Stimulated activated naive CD8-positive, alpha-beta T cell treated with anti-CD3 and anti-CD28 coated beads, Interleukin-15, Interleukin-2, amounts not matched to agents 100 ng/mL and 50 ng/mL, for 24 hours (primary cell): ENCODE results near the gene KLF16.

ENCODE experiments used
- H3K27ac Mint-ChIP-seq: one replicate; pipeline ENCODE4 v1.8.0; 2021; ENCODE audit warnings: mild to moderate bottlenecking, mixed read lengths
- H3K27me3 Mint-ChIP-seq: one replicate; pipeline ENCODE4 v1.8.0; 2021; ENCODE audit warnings: mixed read lengths
- H3K36me3 Mint-ChIP-seq: one replicate; pipeline ENCODE4 v1.8.0; 2021; ENCODE audit warnings: low read depth, mixed read lengths
- H3K4me1 Mint-ChIP-seq: one replicate; pipeline ENCODE4 v1.8.0; 2021; ENCODE audit warnings: low read depth, mixed read lengths
- H3K4me3 Mint-ChIP-seq: one replicate; pipeline ENCODE4 v1.8.0; 2021; ENCODE audit warnings: mild to moderate bottlenecking, mixed read lengths
- H3K9me3 Mint-ChIP-seq: one replicate; pipeline ENCODE4 v1.8.0; 2021; ENCODE audit warnings: mixed read lengths

Gene KLF16

GRCh38 chr19:1865172-1866010 is 2.0 kb upstream of the KLF16 start:
- Mint-ChIP-seq H3K27ac (peak overlapping the region; percentile 83), H3K4me1 (peaks cover 22% of the 10 kb centered on the region)

GRCh38 chr19:1864480-1865171 is 1.2 kb upstream of the KLF16 start:
- Mint-ChIP-seq H3K36me3 (peaks cover 3% of the 10 kb centered on the region), H3K4me1 (peaks cover 29% of the 10 kb centered on the region), H3K27me3 (no peaks in the 10 kb centered on the region), H3K27ac (peak overlapping the region; percentile 83), H3K4me3 (peak overlapping the region; percentile 74), H3K9me3 (no peaks in the 10 kb centered on the region)

More at GRCh38 chr19:1865172-1866010, 2.0 kb upstream of the KLF16 start:
- H3K27me3 Mint-ChIP-seq = no peaks in the 10 kb centered on the region
- H3K4me3 Mint-ChIP-seq = peak overlapping the region; percentile 74
- H3K9me3 Mint-ChIP-seq = no peaks in the 10 kb centered on the region
- H3K36me3 Mint-ChIP-seq = peaks cover 3% of the 10 kb centered on the region

GRCh38 chr19:1863638-1864479 is 480 bp upstream of the KLF16 start:
- Mint-ChIP-seq H3K4me3 (peak overlapping the region; percentile 74), H3K9me3 (no peaks in the 10 kb centered on the region), H3K27me3 (no peaks in the 10 kb centered on the region), H3K36me3 (peaks cover 3% of the 10 kb centered on the region), H3K27ac (no peak overlapping the region), H3K4me1 (peaks cover 35% of the 10 kb centered on the region)

GRCh38 chr19:1862424-1863327 is 703 bp downstream of the KLF16 start:
- H3K4me3 Mint-ChIP-seq = peak overlapping the region; percentile 93
- H3K4me1 Mint-ChIP-seq = peaks cover 43% of the 10 kb centered on the region
- peak overlapping the region; percentile 91 for H3K27ac Mint-ChIP-seq
- H3K27me3 Mint-ChIP-seq = no peaks in the 10 kb centered on the region
- H3K9me3 Mint-ChIP-seq = no peaks in the 10 kb centered on the region
- peaks cover 3% of the 10 kb centered on the region for H3K36me3 Mint-ChIP-seq

GRCh38 chr19:1862068-1862423 is 1.3 kb downstream of the KLF16 start:
- Mint-ChIP-seq H3K4me3 (peak overlapping the region; percentile 93), H3K27ac (peak overlapping the region; percentile 91), H3K36me3 (peaks cover 3% of the 10 kb centered on the region), H3K27me3 (no peaks in the 10 kb centered on the region), H3K9me3 (no peaks in the 10 kb centered on the region), H3K4me1 (peaks cover 43% of the 10 kb centered on the region)

- H3K4me1 Mint-ChIP-seq = peaks cover 43% of the 10 kb centered on the region
- H3K36me3 Mint-ChIP-seq = peaks cover 3% of the 10 kb centered on the region
- H3K27ac Mint-ChIP-seq = peak overlapping the region; percentile 91
- H3K4me3 Mint-ChIP-seq = peak overlapping the region; percentile 93
- H3K27me3 Mint-ChIP-seq = no peaks in the 10 kb centered on the region
- no peaks in the 10 kb centered on the region for H3K9me3 Mint-ChIP-seq
These were observed 1.8 kb downstream of the KLF16 start for GRCh38 chr19:1861599-1862031.

GRCh38 chr19:1860821-1861598 is 2.4 kb downstream of the KLF16 start:
- H3K36me3 Mint-ChIP-seq = peaks cover 3% of the 10 kb centered on the region
- peaks cover 49% of the 10 kb centered on the region for H3K4me1 Mint-ChIP-seq
- peak overlapping the region; percentile 36 for H3K27ac Mint-ChIP-seq
- H3K4me3 Mint-ChIP-seq = peak overlapping the region; percentile 93
- H3K9me3 Mint-ChIP-seq = no peaks in the 10 kb centered on the region
- H3K27me3 Mint-ChIP-seq = no peaks in the 10 kb centered on the region

- H3K4me1 Mint-ChIP-seq = peaks cover 52% of the 10 kb centered on the region
- peak overlapping the region; percentile 93 for H3K4me3 Mint-ChIP-seq
- H3K9me3 Mint-ChIP-seq = no peaks in the 10 kb centered on the region
- H3K27me3 Mint-ChIP-seq = no peaks in the 10 kb centered on the region
- H3K27ac Mint-ChIP-seq = no peak overlapping the region
- peaks cover 3% of the 10 kb centered on the region for H3K36me3 Mint-ChIP-seq
These were observed 3.2 kb downstream of the KLF16 start for GRCh38 chr19:1860042-1860775.

GRCh38 chr19:1859331-1859781 is 4.0 kb downstream of the KLF16 start:
- Mint-ChIP-seq H3K27me3 (no peaks in the 10 kb centered on the region), H3K9me3 (no peaks in the 10 kb centered on the region), H3K4me1 (peaks cover 60% of the 10 kb centered on the region), H3K4me3 (peak overlapping the region; percentile 35), H3K27ac (peak overlapping the region; percentile 83), H3K36me3 (peaks cover 3% of the 10 kb centered on the region)

GRCh38 chr19:1858412-1859081 is 4.8 kb downstream of the KLF16 start:
- H3K27me3 Mint-ChIP-seq = no peaks in the 10 kb centered on the region
- H3K36me3 Mint-ChIP-seq = peaks cover 3% of the 10 kb centered on the region
- H3K9me3 Mint-ChIP-seq = no peaks in the 10 kb centered on the region
- H3K27ac Mint-ChIP-seq = peak overlapping the region; percentile 2
- peak overlapping the region; percentile 63 for H3K4me3 Mint-ChIP-seq
- H3K4me1 Mint-ChIP-seq = peaks cover 62% of the 10 kb centered on the region

- Mint-ChIP-seq H3K36me3 (peaks cover 3% of the 10 kb centered on the region), H3K4me1 (peaks cover 70% of the 10 kb centered on the region), H3K9me3 (no peaks in the 10 kb centered on the region), H3K4me3 (peak overlapping the region; percentile 63), H3K27ac (peak overlapping the region; percentile 49), H3K27me3 (no peaks in the 10 kb centered on the region)
These were observed 5.6 kb downstream of the KLF16 start for GRCh38 chr19:1857648-1858326.
